Measurements from ENCODE around the gene KCTD13.

DNA sequence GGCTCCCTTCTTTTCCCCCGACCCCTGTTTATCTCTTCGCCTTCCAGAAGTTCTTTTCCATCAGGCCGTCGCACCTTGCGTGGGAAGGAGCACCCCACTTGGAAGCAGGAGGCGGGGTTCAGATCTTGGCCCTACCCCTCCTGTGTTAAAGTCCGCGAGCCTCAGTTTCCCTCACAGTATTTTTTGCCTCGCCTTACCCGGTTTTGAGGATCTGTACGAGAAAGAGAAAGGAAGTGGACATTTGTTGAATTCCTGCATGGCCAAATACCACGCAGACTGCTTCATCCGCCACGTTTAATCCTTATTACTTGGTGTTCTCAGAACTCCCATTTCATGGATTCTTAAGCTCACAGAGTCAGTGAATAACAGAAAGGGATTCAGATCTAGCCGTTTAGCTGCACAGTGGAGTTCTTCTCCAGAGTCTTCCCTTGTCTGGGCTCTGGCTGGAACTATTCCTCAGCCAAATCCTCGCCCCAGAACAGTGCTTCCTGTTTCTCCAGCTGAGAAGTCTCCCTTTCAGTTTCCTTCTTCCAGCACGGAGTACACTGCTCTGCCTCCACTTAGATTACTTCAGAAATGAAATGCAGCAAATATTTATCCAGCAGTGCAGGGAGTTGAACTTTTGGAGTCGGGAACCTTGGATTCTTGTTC, 36.4 kb upstream of the KCTD13 start:
- TF ChIP-seq POLR2A (IDR thresholded peaks at IDR 0.05): peak in 1 of 3 donors; percentile 25
- TF ChIP-seq, protein P1, sequence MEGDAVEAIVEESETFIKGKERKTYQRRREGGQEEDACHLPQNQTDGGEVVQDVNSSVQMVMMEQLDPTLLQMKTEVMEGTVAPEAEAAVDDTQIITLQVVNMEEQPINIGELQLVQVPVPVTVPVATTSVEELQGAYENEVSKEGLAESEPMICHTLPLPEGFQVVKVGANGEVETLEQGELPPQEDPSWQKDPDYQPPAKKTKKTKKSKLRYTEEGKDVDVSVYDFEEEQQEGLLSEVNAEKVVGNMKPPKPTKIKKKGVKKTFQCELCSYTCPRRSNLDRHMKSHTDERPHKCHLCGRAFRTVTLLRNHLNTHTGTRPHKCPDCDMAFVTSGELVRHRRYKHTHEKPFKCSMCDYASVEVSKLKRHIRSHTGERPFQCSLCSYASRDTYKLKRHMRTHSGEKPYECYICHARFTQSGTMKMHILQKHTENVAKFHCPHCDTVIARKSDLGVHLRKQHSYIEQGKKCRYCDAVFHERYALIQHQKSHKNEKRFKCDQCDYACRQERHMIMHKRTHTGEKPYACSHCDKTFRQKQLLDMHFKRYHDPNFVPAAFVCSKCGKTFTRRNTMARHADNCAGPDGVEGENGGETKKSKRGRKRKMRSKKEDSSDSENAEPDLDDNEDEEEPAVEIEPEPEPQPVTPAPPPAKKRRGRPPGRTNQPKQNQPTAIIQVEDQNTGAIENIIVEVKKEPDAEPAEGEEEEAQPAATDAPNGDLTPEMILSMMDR (IDR thresholded peaks at IDR 0.05): no peak

All from body of pancreas (tissue), 4 donors.